T-helper 17 cell (primary cell): ENCODE data around the gene URB1. TPM values are rescaled to one million over a fixed set of nuclear protein-coding genes. Genes with fewer than 3 reads are reported as not detected.

Experiments used
- ATAC-seq: fragments of 150-1000 bp; cut with Tn5 transposase; 2 replicates; pipeline ENCODE4 v1.10.0; 2021; ENCODE audit warnings: mild to moderate bottlenecking, moderate library complexity
- DNase-seq, 3 donors: peaks; one replicate each; pipeline versions ENCODE4 v3.0.0 to v3.0.0-alpha.2; 2020 to 2021
- H3K9me3 ChIP-seq: one replicate; pipeline ENCODE4 v1.7.0; 2013; ENCODE audit warnings: low read length, mild to moderate bottlenecking; ENCODE audit not compliant: control insufficient read depth, poor library complexity, severe bottlenecking
- H3K27ac Mint-ChIP-seq: one replicate; pipeline ENCODE4 v1.8.0; 2022; ENCODE audit warnings: mild to moderate bottlenecking, moderate library complexity, mixed read lengths
- H3K27me3 Mint-ChIP-seq: one replicate; pipeline ENCODE4 v1.8.0; 2022; ENCODE audit warnings: mixed read lengths
- H3K36me3 Mint-ChIP-seq: one replicate; pipeline ENCODE4 v1.8.0; 2022; ENCODE audit warnings: low read depth, mixed read lengths
- H3K4me1 Mint-ChIP-seq: one replicate; pipeline ENCODE4 v1.8.0; 2022; ENCODE audit warnings: mild to moderate bottlenecking, mixed read lengths
- H3K4me3 Mint-ChIP-seq: one replicate; pipeline ENCODE4 v1.8.0; 2022; ENCODE audit warnings: mild to moderate bottlenecking, moderate library complexity, mixed read lengths
- total RNA-seq, 4 donors: library from RNA in 2 of 4; stranded (reverse) in 2 of 4; gene quantifications; one replicate each; pipeline ENCODE4 v1.2.3 and lab custom pipeline; 2022 to 2026

Gene URB1
- total RNA-seq, 2 donors from 2014 or later: 11.2 to 11.8 TPM

GRCh38 chr21:32353002-32353711, 39.7 kb downstream of the URB1 start:
- H3K4me1 Mint-ChIP-seq: peaks cover 3% of the 10 kb centered on the region
- peaks cover 4% of the 10 kb centered on the region for H3K36me3 Mint-ChIP-seq
- H3K9me3 ChIP-seq: no peaks in the 10 kb centered on the region
- DNase-seq (no peak), ATAC-seq (no peak)
- H3K4me3 Mint-ChIP-seq: no peak overlapping the region
- H3K27me3 Mint-ChIP-seq: no peaks in the 10 kb centered on the region
- H3K27ac Mint-ChIP-seq: no peak overlapping the region

- H3K36me3 Mint-ChIP-seq: peaks cover 4% of the 10 kb centered on the region
- ATAC-seq (no peak), DNase-seq (no peak)
- H3K27ac Mint-ChIP-seq: no peak overlapping the region
- H3K27me3 Mint-ChIP-seq: no peaks in the 10 kb centered on the region
- no peak overlapping the region for H3K4me3 Mint-ChIP-seq
- H3K9me3 ChIP-seq: no peaks in the 10 kb centered on the region
- peaks cover 3% of the 10 kb centered on the region for H3K4me1 Mint-ChIP-seq
These were observed 40.3 kb downstream of the URB1 start for GRCh38 chr21:32352526-32352925.

GRCh38 chr21:32351428-32351827, 41.4 kb downstream of the URB1 start:
- DNase-seq: no peak
- no peaks in the 10 kb centered on the region for H3K27me3 Mint-ChIP-seq
- ATAC-seq: no peak
- no peaks in the 10 kb centered on the region for H3K9me3 ChIP-seq
- H3K4me3 Mint-ChIP-seq: no peak overlapping the region
- no peak overlapping the region for H3K27ac Mint-ChIP-seq
- H3K4me1 Mint-ChIP-seq: peaks cover 3% of the 10 kb centered on the region
- H3K36me3 Mint-ChIP-seq: peaks cover 4% of the 10 kb centered on the region

- H3K9me3 ChIP-seq: no peaks in the 10 kb centered on the region
- DNase-seq (no peak), ATAC-seq (no peak)
- peaks cover 4% of the 10 kb centered on the region for H3K36me3 Mint-ChIP-seq
- H3K4me3 Mint-ChIP-seq: no peak overlapping the region
- H3K27ac Mint-ChIP-seq: no peak overlapping the region
- peaks cover 3% of the 10 kb centered on the region for H3K4me1 Mint-ChIP-seq
- H3K27me3 Mint-ChIP-seq: no peaks in the 10 kb centered on the region
These were observed 41.8 kb downstream of the URB1 start for GRCh38 chr21:32350981-32351380.

GRCh38 chr21:32350211-32350980, 42.4 kb downstream of the URB1 start:
- Mint-ChIP-seq H3K4me1 (peaks cover 3% of the 10 kb centered on the region), H3K4me3 (no peak overlapping the region), H3K36me3 (peaks cover 4% of the 10 kb centered on the region), H3K27ac (no peak overlapping the region), H3K27me3 (no peaks in the 10 kb centered on the region)
- ATAC-seq (no peak), DNase-seq (no peak)
- no peaks in the 10 kb centered on the region for H3K9me3 ChIP-seq

GRCh38 chr21:32349333-32349944, 43.4 kb downstream of the URB1 start:
- DNase-seq (no peak), ATAC-seq (no peak)
- Mint-ChIP-seq H3K36me3 (peaks cover 5% of the 10 kb centered on the region), H3K4me1 (peaks cover 3% of the 10 kb centered on the region), H3K4me3 (no peak overlapping the region), H3K27ac (no peak overlapping the region), H3K27me3 (no peaks in the 10 kb centered on the region)
- H3K9me3 ChIP-seq: peaks cover 5% of the 10 kb centered on the region

GRCh38 chr21:32348604-32349332, 44.0 kb downstream of the URB1 start:
- Mint-ChIP-seq H3K36me3 (peaks cover 6% of the 10 kb centered on the region), H3K27me3 (no peaks in the 10 kb centered on the region), H3K27ac (no peak overlapping the region), H3K4me3 (no peak overlapping the region), H3K4me1 (peaks cover 3% of the 10 kb centered on the region)
- ATAC-seq: no peak
- no peak for DNase-seq
- H3K9me3 ChIP-seq: peaks cover 6% of the 10 kb centered on the region

GRCh38 chr21:32347977-32348376, 44.8 kb downstream of the URB1 start:
- DNase-seq (no peak), ATAC-seq (no peak)
- peaks cover 6% of the 10 kb centered on the region for H3K9me3 ChIP-seq
- H3K36me3 Mint-ChIP-seq: peaks cover 8% of the 10 kb centered on the region
- no peaks in the 10 kb centered on the region for H3K27me3 Mint-ChIP-seq
- no peak overlapping the region for H3K4me3 Mint-ChIP-seq
- no peak overlapping the region for H3K27ac Mint-ChIP-seq
- peaks cover 3% of the 10 kb centered on the region for H3K4me1 Mint-ChIP-seq

GRCh38 chr21:32347351-32347750, 45.5 kb downstream of the URB1 start:
- ATAC-seq: no peak
- no peak overlapping the region for H3K4me3 Mint-ChIP-seq
- peaks cover 3% of the 10 kb centered on the region for H3K4me1 Mint-ChIP-seq
- no peak for DNase-seq
- peaks cover 6% of the 10 kb centered on the region for H3K9me3 ChIP-seq
- H3K27me3 Mint-ChIP-seq: no peaks in the 10 kb centered on the region
- no peak overlapping the region for H3K27ac Mint-ChIP-seq
- peaks cover 8% of the 10 kb centered on the region for H3K36me3 Mint-ChIP-seq

- H3K27me3 Mint-ChIP-seq: no peaks in the 10 kb centered on the region
- no peak overlapping the region for H3K27ac Mint-ChIP-seq
- peaks cover under 1% of the 10 kb centered on the region for H3K4me1 Mint-ChIP-seq
- H3K9me3 ChIP-seq: peaks cover 6% of the 10 kb centered on the region
- no peak for ATAC-seq
- H3K4me3 Mint-ChIP-seq: no peak overlapping the region
- H3K36me3 Mint-ChIP-seq: peaks cover 6% of the 10 kb centered on the region
- DNase-seq: no peak
These were observed 45.9 kb downstream of the URB1 start for GRCh38 chr21:32346951-32347350.

GRCh38 chr21:32340863-32341848, 51.7 kb downstream of the URB1 start:
- H3K27ac Mint-ChIP-seq: peak overlapping the region; percentile 85
- DNase-seq (no peak), ATAC-seq (no peak)
- H3K36me3 Mint-ChIP-seq: peaks cover 20% of the 10 kb centered on the region
- H3K4me1 Mint-ChIP-seq: peaks cover 2% of the 10 kb centered on the region
- H3K27me3 Mint-ChIP-seq: no peaks in the 10 kb centered on the region
- peaks cover 6% of the 10 kb centered on the region for H3K9me3 ChIP-seq
- H3K4me3 Mint-ChIP-seq: no peak overlapping the region

GRCh38 chr21:32338209-32338921, 54.4 kb downstream of the URB1 start:
- no peak overlapping the region for H3K4me3 Mint-ChIP-seq
- H3K4me1 Mint-ChIP-seq: peaks cover 6% of the 10 kb centered on the region
- no peak overlapping the region for H3K27ac Mint-ChIP-seq
- peaks cover 16% of the 10 kb centered on the region for H3K36me3 Mint-ChIP-seq
- H3K9me3 ChIP-seq: no peaks in the 10 kb centered on the region
- H3K27me3 Mint-ChIP-seq: no peaks in the 10 kb centered on the region
- DNase-seq: no peak
- ATAC-seq: no peak
